ENCODE measurements around the gene FAM8A1. TPM values are rescaled to one million over a fixed set of nuclear protein-coding genes. Genes with fewer than 3 reads are reported as not detected.

FAM8A1 gene
- 2.2 to 5.4 TPM (median 4.6 TPM) in 5 replicates for total RNA-seq (2022; extraction: Qiagen RNA extraction; ENCODE audit: low read depth)

GRCh38 chr6:17599877-17600526, at the start of gene FAM8A1:
Gene FAM8A1 (plus strand): TSS chr6:17600302. CDS start chr6:17600410, 108 bp downstream.

Other genes with a start within 250 kb of the FAM8A1 start
- gene CAP2, start 206.7 kb upstream of the FAM8A1 start, total RNA-seq (2022; extraction: Qiagen RNA extraction; ENCODE audit: low read depth), result 11.3 to 14.7 TPM (median 12.5 TPM) in 5 replicates
- gene NUP153, start 106.6 kb downstream of the FAM8A1 start, total RNA-seq (2022; extraction: Qiagen RNA extraction; ENCODE audit: low read depth), result 26.0 to 33.7 TPM (median 28.8 TPM) in 5 replicates